SKM-1 treated with dmso at 0.1 percent for 144 hours (cell line): ENCODE measurements around the gene STAC2.
"Not testable (repeated sequence)": the region's sequence is repeated elsewhere in the genome, so short reads cannot be mapped to it uniquely, and the experiment has no call there.

Experiments used
- DNase-seq: peaks from one replicate; lab custom pipeline; 2025; ENCODE audit not compliant: unreplicated experiment; lab: John Stamatoyannopoulos, UW

STAC2 gene

DNA sequence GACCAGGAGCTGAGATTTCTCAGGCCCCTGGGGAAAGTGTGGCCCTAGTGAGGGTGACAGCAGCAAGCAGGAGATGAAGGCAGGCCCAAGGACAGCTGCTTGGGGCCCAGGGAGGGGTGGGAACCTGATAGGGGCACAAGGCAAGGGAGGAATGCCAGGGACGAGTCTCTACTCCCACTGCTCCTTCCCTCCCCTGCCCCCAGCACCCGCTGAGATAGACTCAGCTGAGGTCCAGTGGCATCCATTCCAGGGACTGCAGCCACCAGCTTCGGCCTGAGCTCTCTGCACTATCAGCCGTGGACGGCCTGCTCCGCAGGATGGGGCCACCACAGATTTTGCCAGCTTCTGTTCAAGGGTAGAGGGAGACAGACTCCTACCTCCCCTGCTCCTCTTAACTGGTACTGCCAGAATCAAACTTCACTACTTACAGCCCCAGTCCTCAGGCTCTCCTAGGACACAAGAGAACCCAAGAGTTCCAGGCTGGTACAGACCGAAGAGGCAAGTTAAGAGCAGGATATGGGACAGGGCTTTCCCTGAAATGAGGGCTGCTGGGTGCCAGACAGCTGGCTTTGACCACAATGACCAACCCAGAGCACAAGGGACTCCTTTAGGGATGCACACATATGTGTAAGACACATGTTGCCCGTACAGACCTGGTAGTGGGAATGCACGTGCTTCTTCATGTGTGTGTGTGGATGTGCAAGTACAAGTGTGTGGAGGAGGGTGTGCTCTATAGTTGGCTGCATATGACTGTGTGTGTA lies 33.8 kb downstream of the STAC2 start:
- DNase-seq, result no peak

DNA sequence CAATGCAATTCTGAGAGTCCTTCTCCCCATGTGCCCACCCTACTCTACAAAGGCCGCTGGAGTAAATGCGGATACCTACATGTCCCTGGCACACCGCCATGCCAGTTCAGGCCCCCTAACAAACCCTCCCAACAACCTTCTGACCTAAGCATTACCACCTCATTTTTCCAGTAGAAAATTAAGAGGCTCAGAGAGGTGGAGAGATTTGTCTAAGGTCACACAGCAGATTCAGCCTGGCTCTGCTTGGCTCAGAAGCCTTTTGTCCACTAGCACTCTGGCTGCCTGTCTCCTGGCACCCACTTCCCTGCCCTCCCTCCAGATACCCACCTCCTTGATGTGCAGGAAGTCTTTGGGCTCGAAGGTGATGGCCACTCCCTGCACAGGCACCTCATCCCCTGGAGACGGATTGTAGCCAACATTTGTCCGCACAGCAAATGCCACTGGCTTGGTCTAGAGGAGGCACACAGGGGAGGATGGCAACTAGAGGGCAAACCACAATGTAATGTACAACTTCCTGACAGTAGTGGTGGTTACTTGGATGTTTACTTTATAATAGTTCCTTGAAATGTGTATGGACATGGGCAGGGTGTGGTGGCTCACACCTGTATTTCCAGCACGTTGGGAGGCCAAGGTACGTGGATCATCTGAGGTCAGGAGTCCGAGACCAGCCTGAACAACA lies 38.5 kb downstream of the STAC2 start:
- DNase-seq, result peak; percentile 17

DNA sequence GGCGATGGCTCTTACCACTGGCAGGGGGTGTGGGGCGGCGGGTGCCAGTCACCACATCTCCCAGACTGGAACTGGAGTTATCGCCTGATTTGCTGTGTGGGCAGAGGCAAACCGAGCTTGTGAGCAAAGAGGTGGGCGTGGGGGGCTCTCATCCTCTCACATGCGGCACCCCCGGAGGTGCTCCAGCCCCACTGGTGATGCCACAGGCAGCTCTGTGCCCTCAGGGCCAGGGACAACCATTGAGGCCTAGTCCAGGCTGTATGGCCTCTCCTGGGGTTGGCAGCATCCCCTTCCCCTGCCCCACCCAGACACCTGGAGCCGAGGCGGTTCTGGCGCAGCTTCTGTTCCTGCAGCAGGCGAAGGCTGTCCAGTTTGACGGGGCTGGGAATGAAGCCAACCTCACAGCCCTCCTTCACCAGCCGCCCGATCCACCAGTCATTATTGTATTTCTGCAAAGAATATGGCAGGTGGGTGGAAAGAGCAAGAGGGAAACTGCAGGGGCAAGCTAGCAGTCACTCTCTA lies 39.2 kb downstream of the STAC2 start:
- no peak for DNase-seq

GRCh38 chr17:39183720-39184119 lies 42.0 kb downstream of the STAC2 start:
- no peak for DNase-seq

- DNase-seq, result no peak
Observed at GRCh38 chr17:39183045-39183444, 42.7 kb downstream of the STAC2 start.

- DNase-seq, result no peak
Observed at GRCh38 chr17:39181303-39181702, 44.4 kb downstream of the STAC2 start.

GRCh38 chr17:39178536-39178935 lies 47.2 kb downstream of the STAC2 start:
- no peak for DNase-seq

DNA sequence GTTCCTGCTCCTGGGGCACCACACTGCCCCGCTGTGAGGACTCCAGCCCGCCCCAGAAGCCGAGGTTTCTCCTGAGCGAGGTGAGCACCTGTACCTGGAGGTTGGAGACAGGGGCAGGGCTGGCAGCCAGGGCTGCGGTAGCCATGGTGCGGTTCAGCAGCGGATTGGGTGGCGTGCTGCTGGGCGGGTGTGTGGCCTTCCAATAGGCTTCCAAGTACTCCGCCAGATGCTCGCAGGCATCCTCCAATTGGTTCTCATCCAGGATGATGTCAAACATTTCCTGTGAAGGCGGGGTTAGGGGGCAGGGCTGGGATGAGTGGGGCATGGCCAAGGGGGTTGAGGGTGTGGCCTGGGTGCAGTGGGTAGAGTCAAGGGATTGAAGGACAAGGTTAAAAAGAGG lies 48.5 kb downstream of the STAC2 start:
- DNase-seq, result no peak

- no peak for DNase-seq
Observed at GRCh38 chr17:39175695-39176093, 50.1 kb downstream of the STAC2 start.

DNA sequence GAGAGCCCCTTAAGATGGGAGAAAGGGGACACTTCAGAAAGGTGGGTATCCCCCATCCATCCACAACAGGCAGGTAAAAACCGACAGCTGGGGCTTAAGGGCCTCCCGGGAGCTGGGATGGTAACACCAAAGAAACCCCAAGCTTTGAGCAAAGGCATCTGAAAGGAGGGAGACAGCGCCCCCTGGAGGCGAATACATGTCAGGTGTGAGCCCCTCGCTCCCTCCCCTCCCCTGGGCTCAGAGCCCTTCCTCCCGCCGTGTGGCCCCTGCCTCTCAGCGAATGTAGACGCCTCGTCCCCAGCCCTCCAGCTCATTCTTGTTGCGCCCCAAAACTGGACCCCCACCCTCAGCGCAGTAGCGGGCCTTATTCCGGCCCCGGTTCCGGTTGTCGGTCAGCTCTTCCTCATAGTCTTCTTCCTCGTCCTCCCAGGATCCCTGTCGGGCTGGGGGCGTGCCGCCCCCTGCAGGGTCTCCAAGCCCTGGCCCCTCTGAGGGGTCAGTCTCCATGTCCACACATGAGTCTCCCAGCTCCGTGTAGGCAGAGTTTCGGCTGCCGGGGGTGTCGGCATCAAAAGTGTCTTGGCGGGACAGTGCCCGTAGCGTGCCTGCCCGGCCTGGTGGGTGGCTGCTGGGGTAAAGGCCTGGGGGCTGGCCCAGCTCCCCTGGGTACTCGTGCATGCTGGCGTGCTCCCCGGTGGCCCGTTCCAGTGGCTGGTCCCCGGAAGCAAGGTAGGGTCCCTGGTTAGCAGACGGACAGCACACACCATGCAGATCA lies 50.6 kb downstream of the STAC2 start:
- DNase-seq, result peak; percentile 67

DNA sequence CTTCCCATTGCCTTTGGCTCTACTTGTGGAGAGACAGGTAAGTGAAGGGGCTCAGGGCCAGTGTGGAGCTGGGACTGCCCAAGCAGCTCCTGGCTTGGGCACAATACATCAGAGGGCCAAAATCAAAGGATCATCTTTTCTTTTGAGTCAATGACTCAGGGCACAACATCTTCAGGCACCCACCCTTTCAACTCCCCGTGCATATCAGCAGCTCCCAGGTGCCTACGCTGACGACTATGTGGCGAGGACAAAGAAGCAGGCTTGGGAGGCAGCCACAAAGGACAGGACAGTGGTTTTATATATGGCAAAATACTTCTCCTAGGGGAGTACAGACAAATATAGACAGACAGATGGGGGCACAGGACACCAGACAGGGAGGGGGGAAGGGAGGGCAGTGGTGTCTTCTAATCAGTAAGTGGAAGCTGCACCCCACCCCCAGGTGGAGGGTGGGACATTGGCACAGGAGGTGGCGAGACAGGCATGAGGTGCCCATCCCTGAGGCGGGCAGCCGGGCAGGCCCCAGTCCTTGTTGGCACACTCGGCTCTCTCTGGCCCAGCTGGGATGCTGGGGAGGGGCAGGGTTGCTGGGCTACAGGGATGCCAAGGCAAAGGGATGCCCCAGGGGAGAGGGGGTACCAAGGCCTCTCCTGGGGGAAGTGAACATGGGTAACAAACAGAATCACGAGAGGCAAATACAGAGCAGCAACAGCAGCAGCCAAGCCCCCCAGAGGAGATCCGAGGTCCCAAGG lies 52.0 kb downstream of the STAC2 start:
- DNase-seq, result no peak

DNA sequence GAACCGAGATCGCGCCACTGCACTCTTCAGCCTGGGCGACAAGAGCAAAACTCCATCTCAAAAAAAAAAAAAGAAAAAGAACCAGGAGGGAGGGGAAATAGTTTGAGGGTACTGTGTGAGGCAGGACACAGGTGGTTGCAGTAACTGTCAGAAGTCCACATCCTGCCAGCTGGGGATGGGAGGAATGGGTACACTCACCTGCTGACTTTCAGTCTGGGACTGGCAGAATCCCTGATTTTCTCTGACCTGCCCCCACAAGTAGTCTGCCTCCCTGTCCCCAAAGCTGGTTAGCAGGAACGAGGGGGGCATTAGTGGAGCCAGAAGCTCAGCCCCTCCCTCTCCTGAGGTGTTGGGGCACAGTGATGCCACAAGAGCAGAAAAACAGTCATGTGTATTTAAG lies 52.7 kb downstream of the STAC2 start:
- DNase-seq, result no peak

- DNase-seq, result no peak
Observed at GRCh38 chr17:39171933-39172332, 53.8 kb downstream of the STAC2 start.

DNA sequence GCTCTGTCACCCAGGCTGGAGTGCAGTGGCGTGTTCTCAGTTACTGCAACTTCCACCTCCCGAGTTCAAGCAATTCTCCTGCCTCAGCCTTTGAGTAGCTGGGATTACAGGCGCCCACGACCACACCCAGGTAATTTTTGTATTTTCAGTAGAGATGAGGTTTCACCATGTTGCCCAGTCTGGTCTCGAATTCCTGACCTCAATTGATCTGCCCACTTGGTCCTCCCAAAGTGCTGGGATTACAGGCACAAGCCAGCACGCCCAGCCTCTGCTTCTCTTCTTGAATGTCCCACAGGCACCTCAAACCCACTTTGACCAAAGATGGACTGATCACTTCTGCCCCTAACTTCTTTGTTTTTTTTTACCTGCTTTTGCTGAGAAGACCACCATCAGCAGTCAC lies 55.2 kb downstream of the STAC2 start:
- DNase-seq, result no peak

- DNase-seq, result no peak
Observed at GRCh38 chr17:39170109-39170508, 55.6 kb downstream of the STAC2 start.

GRCh38 chr17:39169518-39169917 lies 56.2 kb downstream of the STAC2 start:
- no peak for DNase-seq

GRCh38 chr17:39169101-39169500 lies 56.6 kb downstream of the STAC2 start:
- no peak for DNase-seq

DNA sequence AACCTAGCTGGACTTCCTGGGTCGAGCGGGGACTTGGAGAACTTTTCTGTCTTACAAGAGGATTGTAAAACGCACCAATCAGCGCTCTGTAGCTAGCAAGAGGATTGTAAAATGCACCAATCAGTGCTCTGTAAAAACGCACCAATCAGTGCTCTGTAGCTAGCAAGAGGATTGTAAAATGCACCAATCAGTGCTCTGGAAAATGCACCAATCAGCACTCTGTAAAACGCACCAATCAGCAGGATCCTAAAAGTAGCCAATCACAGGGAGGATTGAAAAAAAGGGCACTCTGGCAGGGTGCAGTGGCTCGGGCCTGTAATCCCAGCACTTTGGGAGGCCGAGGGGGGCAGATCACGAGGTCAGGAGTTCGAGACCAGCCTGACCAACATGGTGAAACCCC lies 57.2 kb downstream of the STAC2 start:
- not testable (repeated sequence) for DNase-seq

GRCh38 chr17:39167476-39167875 lies 58.3 kb downstream of the STAC2 start:
- peak; percentile 88 for DNase-seq

DNA sequence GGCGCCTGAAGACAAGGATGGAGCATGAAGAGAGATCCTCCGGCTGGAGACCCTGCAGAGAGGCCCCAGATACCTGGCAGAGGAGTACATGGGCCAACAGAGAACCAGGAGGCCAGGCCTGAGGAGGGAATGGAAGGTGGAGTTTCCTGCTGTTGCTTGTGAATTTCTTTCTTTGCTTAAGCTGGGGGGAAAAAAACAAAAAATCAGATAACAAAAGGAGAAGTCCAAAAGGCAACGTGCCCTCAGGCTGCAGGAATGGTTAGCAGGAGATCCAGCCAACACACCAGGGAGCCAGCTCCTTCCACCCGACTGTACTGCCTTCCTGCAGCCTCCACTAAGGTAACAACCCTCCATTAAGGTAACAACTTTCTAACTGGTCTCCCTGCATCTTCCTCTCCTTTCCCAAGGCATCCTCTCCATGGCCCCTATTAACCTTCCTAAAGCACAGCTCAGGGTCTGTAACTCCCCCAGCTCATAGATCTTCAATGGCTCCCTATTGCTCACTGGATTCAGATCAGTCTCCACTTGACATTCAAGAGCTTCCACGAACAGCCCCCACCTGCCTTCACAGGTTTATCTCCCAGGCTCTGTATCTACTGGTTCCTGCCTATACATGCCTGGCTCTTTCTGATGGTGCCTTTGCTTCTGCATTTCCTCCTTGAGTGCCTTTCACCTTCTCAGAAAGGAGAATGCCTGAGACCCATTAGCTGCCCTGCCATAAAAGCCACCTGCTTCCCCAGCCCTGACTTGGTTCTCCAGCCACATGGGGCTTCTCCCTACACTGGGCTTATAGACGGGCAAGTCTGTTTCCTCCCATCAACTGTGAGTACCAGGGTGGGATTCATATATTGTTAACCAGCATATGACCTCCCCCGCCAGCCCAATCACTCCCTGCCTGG lies 59.1 kb downstream of the STAC2 start:
- no peak for DNase-seq
